IMR-90 (cell line): Measurements from ENCODE around the gene CHST3. TPM values are rescaled to one million over a fixed set of nuclear protein-coding genes. Genes with fewer than 3 reads are reported as not detected.

Experiments used
- ATAC-seq: fragments of 200-7000 bp; cut with Tn5 transposase; 2 replicates; pipeline ENCODE4 v1.9.1; 2020; ENCODE audit warnings: low read depth, mild to moderate bottlenecking, moderate library complexity
- BruUV-seq: library from RNA; stranded (reverse); fragments of 400-500 nt; replicated peaks from 2 replicates; lab custom pipeline; 2021; lab: Mats Ljungman, UMichigan
- CTCF ChIA-PET: fragments of 300-600 bp; formaldehyde crosslinking; extraction: SDS; loops from one replicate; lab custom pipeline; 2021; ENCODE audit warnings: antibody characterized with exemption; lab: Yijun Ruan, JAX
- POLR2A ChIA-PET: fragments of 300-600 bp; sonication (Branson Sonifier 250); formaldehyde crosslinking; loops from one replicate; lab custom pipeline; 2022; ENCODE audit warnings: antibody characterized with exemption; ENCODE audit not compliant: unreplicated experiment; lab: Charles Lee
- DNase-seq: peaks from one replicate; pipeline ENCODE4 v3.0.0; 2013
- H2AFZ ChIP-seq: replicated peaks from 2 replicates; pipeline ENCODE3; 2013; ENCODE audit warnings: low read length, mild to moderate bottlenecking; ENCODE audit not compliant: poor library complexity
- H2AK5ac ChIP-seq: 2 replicates; pipeline ENCODE4 v1.6.1; 2013; ENCODE audit warnings: low read depth, low read length, inconsistent platforms
- H2AK9ac ChIP-seq: replicated peaks from 2 replicates; pipeline ENCODE3; 2013; ENCODE audit warnings: mild to moderate bottlenecking, low read depth, low read length, moderate library complexity; ENCODE audit not compliant: poor library complexity
- H2BK120ac ChIP-seq: 2 replicates; pipeline ENCODE4 v1.6.1; 2013; ENCODE audit warnings: low read depth, low read length, inconsistent platforms
- H2BK15ac ChIP-seq: 3 replicates; pipeline ENCODE4 v1.6.1; 2013; ENCODE audit warnings: low read depth, low read length, inconsistent platforms
- H2BK20ac ChIP-seq: 2 replicates; pipeline ENCODE4 v1.6.1; 2013; ENCODE audit warnings: low read depth, mild to moderate bottlenecking, inconsistent platforms, low read length, moderate library complexity
- H2BK5ac ChIP-seq: 2 replicates; pipeline ENCODE4 v1.6.1; 2013; ENCODE audit warnings: mild to moderate bottlenecking, low read depth, low read length, inconsistent platforms; ENCODE audit not compliant: poor library complexity, severe bottlenecking
- H3K14ac ChIP-seq: replicated peaks from 2 replicates; pipeline ENCODE4 v1.6.1; 2013; ENCODE audit warnings: low read depth, low read length, inconsistent platforms
- H3K18ac ChIP-seq: 2 replicates; pipeline ENCODE4 v1.6.1; 2013; ENCODE audit warnings: low read depth, low read length, control low read depth
- H3K23ac ChIP-seq: 2 replicates; pipeline ENCODE4 v1.6.1; 2013; ENCODE audit warnings: low read depth, low read length, inconsistent platforms
- H3K27ac ChIP-seq: 2 replicates; pipeline ENCODE4 v1.5.1; 2013; ENCODE audit warnings: mild to moderate bottlenecking, control low read depth, low read length; ENCODE audit not compliant: insufficient read depth
- H3K27me3 ChIP-seq: 2 replicates; pipeline ENCODE4 v1.6.1; 2013; ENCODE audit warnings: low read length; ENCODE audit not compliant: control insufficient read depth, insufficient read depth
- H3K36me3 ChIP-seq: 2 replicates; pipeline ENCODE4 v1.6.1; 2013; ENCODE audit warnings: low read length, mixed read lengths; ENCODE audit not compliant: control insufficient read depth, insufficient read depth
- H3K4ac ChIP-seq: 2 replicates; pipeline ENCODE4 v1.6.1; 2013; ENCODE audit warnings: low read depth, low read length, inconsistent platforms
- H3K4me1 ChIP-seq: 2 replicates; pipeline ENCODE4 v1.6.1; 2013; ENCODE audit warnings: low read length, mixed read lengths; ENCODE audit not compliant: control insufficient read depth, insufficient read depth
- H3K4me2 ChIP-seq: 2 replicates; pipeline ENCODE4 v1.6.1; 2013; ENCODE audit warnings: low read depth, mild to moderate bottlenecking, control low read depth, low read length, moderate library complexity
- H3K4me3 ChIP-seq: 2 replicates; pipeline ENCODE4 v1.5.1; 2013; ENCODE audit warnings: low read depth, mild to moderate bottlenecking, control low read depth, low read length, moderate library complexity; ENCODE audit not compliant: insufficient read depth
- H3K56ac ChIP-seq: 2 replicates; pipeline ENCODE4 v1.6.1; 2013; ENCODE audit warnings: low read length, inconsistent platforms; ENCODE audit not compliant: insufficient read depth; ENCODE audit errors: extremely low read depth
- H3K79me1 ChIP-seq, 2 experiments: 2 replicates each; pipeline ENCODE4 v1.6.1; 2013; ENCODE audit warnings: low read length in 2 of 2, inconsistent platforms in 1 of 2, low read depth in 1 of 2
- H3K9ac ChIP-seq: 2 replicates; pipeline ENCODE4 v1.6.1; 2013; ENCODE audit warnings: low read depth, low read length, control low read depth
- H3K9me1 ChIP-seq: 2 replicates; pipeline ENCODE4 v1.6.1; 2013; ENCODE audit warnings: low read length, inconsistent platforms; ENCODE audit not compliant: insufficient read depth
- H3K9me3 ChIP-seq: 2 replicates; pipeline ENCODE4 v1.6.1; 2013; ENCODE audit warnings: low read length; ENCODE audit not compliant: control insufficient read depth, insufficient read depth
- H4K20me1 ChIP-seq: 2 replicates; pipeline ENCODE4 v1.6.1; 2013; ENCODE audit warnings: low read length, inconsistent platforms; ENCODE audit not compliant: insufficient read depth
- H4K5ac ChIP-seq: 2 replicates; pipeline ENCODE4 v1.6.1; 2013; ENCODE audit warnings: mild to moderate bottlenecking, low read depth, low read length, control low read depth
- H4K8ac ChIP-seq, 2 experiments: 2 replicates each; pipeline ENCODE4 v1.6.1; 2013; ENCODE audit warnings: low read depth in 2 of 2, low read length in 2 of 2, control low read depth in 1 of 2, inconsistent platforms in 1 of 2
- H4K91ac ChIP-seq: 2 replicates; pipeline ENCODE4 v1.6.1; 2013; ENCODE audit warnings: low read depth, low read length, inconsistent platforms; ENCODE audit not compliant: insufficient read depth
- BHLHE40 ChIP-seq: fragments of 150-350 bp; IDR thresholded peaks from 2 replicates; pipeline ENCODE4 v1.6.1; 2016; ENCODE audit warnings: mild to moderate bottlenecking, low read depth, low read length
- CEBPB ChIP-seq: IDR thresholded peaks from 2 replicates; pipeline ENCODE4 v1.6.1; 2012; ENCODE audit warnings: low read depth, low read length, improper control_type of control experiment
- CHD1 ChIP-seq: IDR thresholded peaks from 2 replicates; pipeline ENCODE4 v1.6.1; 2012; ENCODE audit warnings: low read depth, low read length, improper control_type of control experiment
- CTCF ChIP-seq: conservative IDR thresholded peaks from 2 replicates; pipeline ENCODE4 v1.5.1; 2012; ENCODE audit warnings: mild to moderate bottlenecking, low read depth, low read length, improper control_type of control experiment
- FOS ChIP-seq: fragments of 150-350 bp; IDR thresholded peaks from 2 replicates; pipeline ENCODE4 v1.6.1; 2016; ENCODE audit warnings: low read depth, low read length
- MAFK ChIP-seq: IDR thresholded peaks from 2 replicates; pipeline ENCODE4 v1.6.1; 2012; ENCODE audit warnings: low read depth, low read length, improper control_type of control experiment
- MAZ ChIP-seq: IDR thresholded peaks from 2 replicates; pipeline ENCODE4 v1.6.1; 2012; ENCODE audit warnings: low read depth, mild to moderate bottlenecking, low read length, improper control_type of control experiment, moderate library complexity, borderline replicate concordance
- MXI1 ChIP-seq: IDR thresholded peaks from 2 replicates; pipeline ENCODE4 v1.6.1; 2012; ENCODE audit warnings: low read depth, mild to moderate bottlenecking, low read length, moderate library complexity, borderline replicate concordance
- NFE2L2 ChIP-seq: fragments of 150-350 bp; IDR thresholded peaks from 2 replicates; pipeline ENCODE4 v1.6.1; 2016; ENCODE audit warnings: low read depth, mild to moderate bottlenecking, low read length
- POLR2A ChIP-seq: IDR thresholded peaks from 2 replicates; pipeline ENCODE4 v1.6.1; 2012; ENCODE audit warnings: mild to moderate bottlenecking, low read depth, low read length
- RAD21 ChIP-seq: IDR thresholded peaks from 2 replicates; pipeline ENCODE4 v1.6.1; 2012; ENCODE audit warnings: low read length, improper control_type of control experiment
- RCOR1 ChIP-seq: IDR thresholded peaks from 2 replicates; pipeline ENCODE4 v1.6.1; 2012; ENCODE audit warnings: mild to moderate bottlenecking, low read length, improper control_type of control experiment; ENCODE audit not compliant: insufficient replicate concordance
- RFX5 ChIP-seq: IDR thresholded peaks from 2 replicates; pipeline ENCODE4 v1.8.0; 2012; ENCODE audit warnings: low read depth, mild to moderate bottlenecking, low read length, moderate library complexity
- SMC3 ChIP-seq: fragments of 150-350 bp; IDR thresholded peaks from 2 replicates; pipeline ENCODE4 v1.6.1; 2016; ENCODE audit warnings: low read depth, mild to moderate bottlenecking, antibody characterized with exemption, low read length, moderate library complexity
- USF2 ChIP-seq: fragments of 150-350 bp; IDR thresholded peaks from 2 replicates; pipeline ENCODE4 v1.6.1; 2017; ENCODE audit warnings: mild to moderate bottlenecking, antibody characterized with exemption, low read length, low read depth
- WGBS, 2 experiments: methylation state at CpG; one replicate each; pipeline versions ENCODE4 v1.1.5 to v1.1.7; 2013; ENCODE audit warnings: missing lambda C conversion rate in 2 of 2; ENCODE audit not compliant: insufficient read length in 1 of 2; ENCODE audit errors: extremely low coverage in 2 of 2; 5-methylcytosine and 5-hydroxymethylcytosine counted together
- dilution Hi-C: fragments of 300-500 bp; cut with HindIII; formaldehyde crosslinking; loops from one replicate; pipeline ENCODE4 v1.14.3; 2018; ENCODE audit warnings: low sequenced_read_pairs; ENCODE audit not compliant: unreplicated experiment
- in situ Hi-C: fragments of 300-500 bp; cut with MboI; formaldehyde crosslinking; loops from 3 replicates; pipeline ENCODE4 v1.14.3; 2019; ENCODE audit warnings: low sequenced_read_pairs, inconsistent platforms, mixed read lengths
- intact Hi-C: fragments of 100-400 bp; cut with micrococcal nuclease; formaldehyde crosslinking; loops from 2 replicates; pipeline ENCODE4 v1.10.0; 2022
- polyA plus RNA-seq, 3 experiments: library from polyadenylated mRNA; depleted of rRNA; stranded (reverse); fragments of >200 nt; gene quantifications; 2 replicates each; pipeline ENCODE4 v1.2.3, GENCODE V29; 2012; ENCODE audit warnings: low replicate concordance in 1 of 3
- total RNA-seq: library from RNA; depleted of rRNA; stranded (reverse); fragments of >200 nt; gene quantifications from 2 replicates; pipeline ENCODE4 v1.2.3, GENCODE V29; 2012

The CHST3 gene
- total and polyA plus RNA-seq, 2 of the 4 experiments (the other 2 are of a cell fraction), result 8.6 to 9.0 TPM

GRCh38 chr10:72049969-72050781 lies 86.0 kb downstream of the CHST3 start:
- in situ Hi-C loops (loop anchor here (5.0 to 10.0 kb wide), 3 partner anchors 93 to 285 kb away; no protein-coding TSS in a partner anchor), dilution Hi-C loops (no loop called here), intact Hi-C loops (loop anchor here (2.0 to 10.0 kb wide), 2 partner anchors 85 to 735 kb away; partner anchors contain the start of genes CHST3 and SLC29A3)
- no peak overlapping the region for H2BK5ac ChIP-seq
- H3K14ac ChIP-seq, result no peak overlapping the region
- H3K27ac ChIP-seq, result no peak overlapping the region
- WGBS, 2 experiments, result no CpG with 5 or more reads among the region's 5 CpGs
- H3K79me1 ChIP-seq, result no peaks in the 10 kb centered on the region
- no peak overlapping the region for H4K8ac ChIP-seq
- no peak overlapping the region for H4K91ac ChIP-seq
- no peak for ATAC-seq
- DNase-seq, result no peak
- H2AK9ac ChIP-seq, result no peak overlapping the region
- no peak overlapping the region for H2AK5ac ChIP-seq
- no peak overlapping the region for H3K4me3 ChIP-seq
- no peak overlapping the region for H4K5ac ChIP-seq
- H3K36me3 ChIP-seq, result no peaks in the 10 kb centered on the region
- no peaks in the 10 kb centered on the region; the same call in 1 of the 2 replicates for H3K4me1 ChIP-seq
- no peak overlapping the region for H3K18ac ChIP-seq
- H3K4me2 ChIP-seq, result no peak overlapping the region
- no peak overlapping the region for H3K56ac ChIP-seq
- CTCF ChIA-PET, result interaction anchor here (1.0 to 2.5 kb wide), 2 partner anchors 90 to 287 kb away, joined by 4 to 8 read pairs; no protein-coding TSS in a partner anchor
- no peak overlapping the region for H2BK15ac ChIP-seq
- H3K23ac ChIP-seq, result no peak overlapping the region
- H3K27me3 ChIP-seq, result peaks cover 28% of the 10 kb centered on the region
- H2BK20ac ChIP-seq, result no peak overlapping the region
- no peaks in the 10 kb centered on the region for H4K20me1 ChIP-seq
- no peak overlapping the region for H2AFZ ChIP-seq
- no peaks in the 10 kb centered on the region for H3K9me1 ChIP-seq
- peaks cover 5% of the 10 kb centered on the region for H3K9me3 ChIP-seq
- no peak overlapping the region for H3K4ac ChIP-seq
- H2BK120ac ChIP-seq, result no peak overlapping the region
- H3K9ac ChIP-seq, result no peak overlapping the region
- no TSS peak for BruUV-seq
- POLR2A ChIA-PET, result no interaction called here
- TF ChIP-seq RFX5, result no peak
- TF ChIP-seq CHD1, result no peak
- no peak for TF ChIP-seq SMC3
- TF ChIP-seq MAFK, result no peak
- TF ChIP-seq RCOR1, result no peak
- no peak for TF ChIP-seq POLR2A
- no peak for TF ChIP-seq FOS
- TF ChIP-seq NFE2L2, result no peak
- TF ChIP-seq USF2, result no peak
- no peak for TF ChIP-seq MAZ
- TF ChIP-seq RAD21, result no peak
- TF ChIP-seq BHLHE40, result no peak
- no peak for TF ChIP-seq CTCF
- no peak for TF ChIP-seq CEBPB
- TF ChIP-seq MXI1, result no peak
